ENCODE data around the gene ATP1B1.
"Not testable (repeated sequence)": the region's sequence is repeated elsewhere in the genome, so short reads cannot be mapped to it uniquely, and the experiment has no call there.

The ATP1B1 gene

DNA sequence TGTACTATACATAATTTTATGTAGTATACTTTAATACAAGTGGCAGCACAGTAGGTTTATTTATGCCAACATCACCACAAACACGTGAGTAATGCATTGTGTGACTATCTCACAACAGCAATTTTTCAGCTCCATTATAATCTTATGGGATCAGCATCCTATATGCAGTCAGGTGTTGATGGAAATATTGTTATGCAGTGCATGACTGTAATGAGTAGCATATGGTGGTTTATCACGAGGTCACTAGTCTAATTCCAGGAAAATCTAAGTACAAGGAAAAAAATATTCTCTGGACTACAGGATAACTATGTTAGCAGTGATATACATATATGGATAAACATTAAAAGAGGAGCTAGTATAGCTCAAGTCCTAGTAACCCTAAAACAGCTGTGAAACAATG is 69.0 kb downstream of the ATP1B1 start:
- Histone ChIP-seq H3K4me3 (ENCODE audit: low read depth in 1 of 2, low read length in 2 of 2) (no peak overlapping the region), H3K27me3 (ENCODE audit: low read depth, low read length) (no peaks in the 10 kb centered on the region), H3K9me3 (ENCODE audit: control insufficient read depth in 1 of 2, low read length in 2 of 2) (no peaks in the 10 kb centered on the region), H3K27ac (ENCODE audit: low read length) (no peak overlapping the region), H3K36me3 (ENCODE audit: control insufficient read depth in 1 of 2, insufficient read depth in 2 of 2, low read length in 2 of 2) (no peaks in the 10 kb centered on the region), H3K4me1 (ENCODE audit: control insufficient read depth in 1 of 2, insufficient read depth in 2 of 2, low read length in 2 of 2) (no peaks in the 10 kb centered on the region)

DNA sequence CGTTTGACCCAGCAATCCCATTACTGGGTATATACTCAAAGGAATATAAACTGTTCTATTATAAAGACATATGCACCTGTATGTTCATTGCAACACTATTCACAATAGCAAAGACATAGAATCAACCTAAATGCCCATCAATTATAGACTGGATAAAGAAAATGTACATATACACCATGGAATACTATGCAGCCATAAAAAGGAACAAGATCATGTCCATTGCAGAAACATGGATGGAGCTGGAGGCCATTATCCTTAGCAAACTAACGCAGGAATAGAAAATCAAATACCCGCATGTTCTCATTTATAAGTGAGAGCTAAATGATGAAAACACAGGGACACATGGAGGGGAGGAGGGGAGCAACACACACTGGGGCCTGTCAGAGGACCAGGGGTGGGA is 72.9 kb downstream of the ATP1B1 start:
- not testable (repeated sequence) for H3K4me1 ChIP-seq (ENCODE audit: control insufficient read depth in 1 of 2, insufficient read depth in 2 of 2, low read length in 2 of 2); H3K9me3 ChIP-seq (ENCODE audit: control insufficient read depth in 1 of 2, low read length in 2 of 2); H3K27ac ChIP-seq (ENCODE audit: low read length); H3K4me3 ChIP-seq (ENCODE audit: low read depth in 1 of 2, low read length in 2 of 2); H3K36me3 ChIP-seq (ENCODE audit: control insufficient read depth in 1 of 2, insufficient read depth in 2 of 2, low read length in 2 of 2); H3K27me3 ChIP-seq (ENCODE audit: low read depth, low read length)

DNA sequence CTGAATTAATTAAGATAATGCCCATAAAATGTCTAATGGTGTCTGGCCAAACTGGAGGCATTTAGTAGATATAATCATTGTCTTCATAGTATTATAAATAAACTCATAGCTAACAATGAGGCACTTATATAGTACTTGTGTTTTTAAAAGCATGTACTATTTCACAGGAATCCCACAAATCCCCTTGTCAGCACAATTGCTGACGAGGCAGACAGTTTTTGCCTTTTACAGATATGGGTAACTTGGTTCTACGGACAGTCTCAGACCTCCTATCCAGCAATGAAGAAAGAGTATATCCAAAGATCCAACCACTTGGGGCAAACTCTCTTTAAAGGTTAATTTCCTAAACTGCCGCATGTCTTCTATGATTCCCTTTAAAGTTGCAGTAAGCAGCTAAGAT is 73.7 kb downstream of the ATP1B1 start:
- H3K4me1 ChIP-seq (ENCODE audit: control insufficient read depth in 1 of 2, insufficient read depth in 2 of 2, low read length in 2 of 2): no peaks in the 10 kb centered on the region
- H3K27ac ChIP-seq (ENCODE audit: low read length): no peak overlapping the region
- H3K36me3 ChIP-seq (ENCODE audit: control insufficient read depth in 1 of 2, insufficient read depth in 2 of 2, low read length in 2 of 2): no peaks in the 10 kb centered on the region
- H3K27me3 ChIP-seq (ENCODE audit: low read depth, low read length): no peaks in the 10 kb centered on the region
- H3K9me3 ChIP-seq (ENCODE audit: control insufficient read depth in 1 of 2, low read length in 2 of 2): no peaks in the 10 kb centered on the region
- H3K4me3 ChIP-seq (ENCODE audit: low read depth in 1 of 2, low read length in 2 of 2): no peak overlapping the region
